HL-60 (cell line): ENCODE results near the gene S100A9.

Experiments
- DNase-seq, 2 experiments: peaks; one replicate each; pipeline ENCODE4 v3.0.0-alpha.2; 2010 to 2020; ENCODE audit warnings: low read depth in 1 of 2, low spot score in 1 of 2
- H3K27ac ChIP-seq: fragments of 250-450 bp; sonication (Bioruptor Pico); replicated peaks from 2 replicates; pipeline ENCODE4 v1.5.1; 2020; ENCODE audit warnings: mild to moderate bottlenecking, moderate library complexity
- H3K27me3 ChIP-seq: fragments of 250-450 bp; sonication (Bioruptor Pico); 2 replicates; pipeline ENCODE4 v1.5.1; 2021; ENCODE audit warnings: mild to moderate bottlenecking, moderate library complexity; ENCODE audit not compliant: insufficient read depth, poor library complexity, severe bottlenecking
- H3K4me3 ChIP-seq: replicated peaks from 2 replicates; pipeline ENCODE4 v1.5.1; 2011; ENCODE audit warnings: mild to moderate bottlenecking, control low read depth, low read length; ENCODE audit not compliant: insufficient read depth
- GABPA ChIP-seq: IDR thresholded peaks from 2 replicates; pipeline ENCODE4 v1.6.1; 2012; ENCODE audit warnings: low read depth
- POLR2AphosphoS5 ChIP-seq: IDR thresholded peaks from 2 replicates; pipeline ENCODE4 v1.6.1; 2012; ENCODE audit warnings: low read depth
- SPI1 ChIP-seq: IDR thresholded peaks from 2 replicates; pipeline ENCODE4 v1.6.1; 2012; ENCODE audit warnings: low read depth, mild to moderate bottlenecking, borderline replicate concordance
- TF ChIP-seq, protein P1 (sequence below): IDR thresholded peaks from 2 replicates; pipeline ENCODE4 v1.6.1; 2012; ENCODE audit warnings: low read depth; ENCODE audit not compliant: insufficient replicate concordance
- TF ChIP-seq, protein P2 (sequence below): IDR thresholded peaks from one replicate; pipeline ENCODE4 v1.5.1; 2011; ENCODE audit warnings: low read length, control low read depth, inconsistent platforms; ENCODE audit not compliant: insufficient read depth

Gene S100A9

GRCh38 chr1:153375511-153375910, 17.9 kb downstream of the S100A9 start, which contains the start of gene S100A12:
Gene S100A12 (minus strand): TSS chr1:153375621. CDS start chr1:153374592, 1,029 bp downstream.
- peak; percentile 78 to 82 for DNase-seq
- TF ChIP-seq, protein P1, sequence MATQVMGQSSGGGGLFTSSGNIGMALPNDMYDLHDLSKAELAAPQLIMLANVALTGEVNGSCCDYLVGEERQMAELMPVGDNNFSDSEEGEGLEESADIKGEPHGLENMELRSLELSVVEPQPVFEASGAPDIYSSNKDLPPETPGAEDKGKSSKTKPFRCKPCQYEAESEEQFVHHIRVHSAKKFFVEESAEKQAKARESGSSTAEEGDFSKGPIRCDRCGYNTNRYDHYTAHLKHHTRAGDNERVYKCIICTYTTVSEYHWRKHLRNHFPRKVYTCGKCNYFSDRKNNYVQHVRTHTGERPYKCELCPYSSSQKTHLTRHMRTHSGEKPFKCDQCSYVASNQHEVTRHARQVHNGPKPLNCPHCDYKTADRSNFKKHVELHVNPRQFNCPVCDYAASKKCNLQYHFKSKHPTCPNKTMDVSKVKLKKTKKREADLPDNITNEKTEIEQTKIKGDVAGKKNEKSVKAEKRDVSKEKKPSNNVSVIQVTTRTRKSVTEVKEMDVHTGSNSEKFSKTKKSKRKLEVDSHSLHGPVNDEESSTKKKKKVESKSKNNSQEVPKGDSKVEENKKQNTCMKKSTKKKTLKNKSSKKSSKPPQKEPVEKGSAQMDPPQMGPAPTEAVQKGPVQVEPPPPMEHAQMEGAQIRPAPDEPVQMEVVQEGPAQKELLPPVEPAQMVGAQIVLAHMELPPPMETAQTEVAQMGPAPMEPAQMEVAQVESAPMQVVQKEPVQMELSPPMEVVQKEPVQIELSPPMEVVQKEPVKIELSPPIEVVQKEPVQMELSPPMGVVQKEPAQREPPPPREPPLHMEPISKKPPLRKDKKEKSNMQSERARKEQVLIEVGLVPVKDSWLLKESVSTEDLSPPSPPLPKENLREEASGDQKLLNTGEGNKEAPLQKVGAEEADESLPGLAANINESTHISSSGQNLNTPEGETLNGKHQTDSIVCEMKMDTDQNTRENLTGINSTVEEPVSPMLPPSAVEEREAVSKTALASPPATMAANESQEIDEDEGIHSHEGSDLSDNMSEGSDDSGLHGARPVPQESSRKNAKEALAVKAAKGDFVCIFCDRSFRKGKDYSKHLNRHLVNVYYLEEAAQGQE = peak; percentile 46
- TF ChIP-seq POLR2AphosphoS5 = peak; percentile 95
- TF ChIP-seq, protein P2, sequence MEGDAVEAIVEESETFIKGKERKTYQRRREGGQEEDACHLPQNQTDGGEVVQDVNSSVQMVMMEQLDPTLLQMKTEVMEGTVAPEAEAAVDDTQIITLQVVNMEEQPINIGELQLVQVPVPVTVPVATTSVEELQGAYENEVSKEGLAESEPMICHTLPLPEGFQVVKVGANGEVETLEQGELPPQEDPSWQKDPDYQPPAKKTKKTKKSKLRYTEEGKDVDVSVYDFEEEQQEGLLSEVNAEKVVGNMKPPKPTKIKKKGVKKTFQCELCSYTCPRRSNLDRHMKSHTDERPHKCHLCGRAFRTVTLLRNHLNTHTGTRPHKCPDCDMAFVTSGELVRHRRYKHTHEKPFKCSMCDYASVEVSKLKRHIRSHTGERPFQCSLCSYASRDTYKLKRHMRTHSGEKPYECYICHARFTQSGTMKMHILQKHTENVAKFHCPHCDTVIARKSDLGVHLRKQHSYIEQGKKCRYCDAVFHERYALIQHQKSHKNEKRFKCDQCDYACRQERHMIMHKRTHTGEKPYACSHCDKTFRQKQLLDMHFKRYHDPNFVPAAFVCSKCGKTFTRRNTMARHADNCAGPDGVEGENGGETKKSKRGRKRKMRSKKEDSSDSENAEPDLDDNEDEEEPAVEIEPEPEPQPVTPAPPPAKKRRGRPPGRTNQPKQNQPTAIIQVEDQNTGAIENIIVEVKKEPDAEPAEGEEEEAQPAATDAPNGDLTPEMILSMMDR = no peak
- peak; percentile 44; the same call in 1 of the 2 replicates for TF ChIP-seq GABPA
- Histone ChIP-seq H3K27ac (peak within 1 kb of the TSS; percentile 43), H3K27me3 (peaks cover 13% of the 10 kb centered on the region), H3K4me3 (no peak within 1 kb of the TSS)

DNA sequence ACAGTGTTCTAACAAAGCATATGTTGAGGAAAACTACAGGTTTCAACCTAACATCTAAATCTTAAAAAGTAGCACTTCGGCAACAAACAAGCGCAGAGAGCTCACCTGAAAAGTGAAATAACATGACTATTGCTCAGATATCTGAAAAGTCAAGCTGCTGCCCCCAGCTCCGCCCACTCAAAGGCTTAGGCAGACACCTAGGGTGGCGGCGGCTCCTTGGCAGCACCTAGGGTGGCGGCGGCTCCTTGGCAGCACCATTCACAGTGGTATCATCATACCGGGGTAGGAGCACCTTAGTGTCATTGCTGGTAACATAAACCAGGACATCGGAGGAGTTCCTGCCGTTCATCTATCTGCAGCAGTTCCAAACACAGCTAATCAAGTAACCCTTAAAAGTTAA, 21.9 kb downstream of the S100A9 start:
- Histone ChIP-seq H3K27ac (no peak overlapping the region), H3K4me3 (no peak overlapping the region), H3K27me3 (peaks cover 10% of the 10 kb centered on the region)
- TF ChIP-seq, protein P2 = no peak
- TF ChIP-seq GABPA = no peak
- TF ChIP-seq SPI1 = no peak
- no peak for TF ChIP-seq POLR2AphosphoS5
- TF ChIP-seq, protein P1 = no peak
- no peak for DNase-seq

DNA sequence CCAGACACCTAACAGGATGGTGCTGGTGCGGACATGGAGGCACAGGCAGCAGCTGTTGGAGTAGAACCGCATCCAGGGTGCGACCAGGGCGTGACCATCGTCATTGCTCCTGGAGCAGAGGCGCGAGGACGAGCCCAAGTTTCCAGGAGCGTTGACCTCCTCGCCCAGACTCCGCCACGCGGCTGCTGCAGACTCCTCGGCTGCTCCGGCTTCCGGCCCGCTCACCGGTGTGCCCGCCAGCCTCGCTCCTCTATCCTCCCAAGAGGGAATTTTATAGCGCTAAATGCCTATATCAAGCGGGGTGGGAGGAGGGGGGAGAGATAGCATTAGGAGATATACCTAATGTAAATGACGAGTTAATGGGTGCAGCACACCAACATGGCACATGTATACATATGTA, 23.1 kb downstream of the S100A9 start:
- no peak for DNase-seq
- H3K27ac ChIP-seq = no peak overlapping the region
- no peak overlapping the region for H3K4me3 ChIP-seq
- H3K27me3 ChIP-seq = peaks cover 10% of the 10 kb centered on the region
- TF ChIP-seq, protein P2 = no peak
- no peak for TF ChIP-seq POLR2AphosphoS5

DNA sequence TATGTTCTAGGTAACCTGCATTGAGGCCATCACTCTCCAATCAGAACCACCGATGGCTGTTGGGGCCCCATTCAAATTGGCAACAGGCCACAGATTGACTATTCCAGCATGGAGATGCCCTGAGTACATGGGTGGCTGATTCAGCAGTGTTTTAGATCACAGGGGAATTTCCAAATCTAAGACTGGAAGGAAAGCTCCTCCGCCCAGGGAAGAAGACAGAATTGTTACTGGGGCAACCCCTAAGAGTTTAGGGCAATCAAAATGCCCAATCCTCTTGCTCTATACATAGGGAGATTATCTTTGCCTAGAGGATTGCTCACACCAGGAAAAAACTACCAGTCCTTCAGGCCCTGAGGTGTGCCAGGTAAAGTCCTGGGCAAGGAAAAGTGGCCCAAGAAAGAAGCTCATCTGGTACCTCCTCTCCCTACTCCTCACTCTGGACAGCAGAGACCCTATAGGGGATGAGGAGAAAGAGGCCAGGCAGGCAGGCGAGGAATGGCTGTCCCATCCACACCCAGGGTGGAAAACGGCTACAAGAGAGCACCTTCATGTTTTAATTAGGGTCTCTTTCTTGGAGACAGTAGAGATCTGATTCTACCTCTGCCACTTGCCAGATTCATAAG, 27.4 kb downstream of the S100A9 start:
- no peaks in the 10 kb centered on the region for H3K27me3 ChIP-seq
- DNase-seq = no peak
- TF ChIP-seq, protein P2 = no peak
- TF ChIP-seq POLR2AphosphoS5 (no peak), SPI1 (no peak), GABPA (no peak)
- TF ChIP-seq, protein P1 = no peak
- H3K4me3 ChIP-seq = no peak overlapping the region
- no peak overlapping the region; the same call in 1 of the 2 replicates for H3K27ac ChIP-seq
